Testis (tissue), 2 donors: Measurements from ENCODE around the gene IQGAP1.

ENCODE experiments used
- POLR2A ChIP-seq: fragments of 450-650 bp; IDR thresholded peaks from one replicate; pipeline ENCODE4 v1.6.1; 2017; ENCODE audit warnings: antibody characterized with exemption, mild to moderate bottlenecking, moderate library complexity
- TF ChIP-seq, protein P1 (sequence below), 3 experiments: fragments of 450-650 bp in 2 of 3; fragments of 200-600 bp in 1 of 3; sonication (generic) in 1 of 3; IDR thresholded peaks; one replicate each; pipeline ENCODE4 v1.5.1; 2016 to 2019; ENCODE audit warnings: antibody characterized with exemption in 3 of 3, mild to moderate bottlenecking in 2 of 3, moderate library complexity in 1 of 3

DNA sequence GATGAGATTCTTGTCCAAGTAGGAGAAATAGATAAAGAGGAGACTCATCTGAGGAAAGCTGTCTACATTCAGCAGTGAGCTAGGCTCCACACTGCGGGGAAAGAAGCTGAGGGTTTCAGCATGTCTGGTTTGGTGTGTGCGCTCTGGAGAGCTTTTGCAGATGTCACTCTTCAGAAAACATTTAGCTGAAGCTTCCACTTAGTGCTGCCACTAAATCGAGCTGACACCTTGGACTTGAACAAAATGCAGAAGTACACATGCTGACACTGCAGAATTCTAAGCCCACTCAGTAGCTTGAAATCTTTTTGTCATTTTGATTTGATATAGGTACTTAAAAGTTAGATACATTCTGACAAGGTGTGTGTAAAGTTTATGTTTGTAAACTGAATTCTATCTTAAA, 109.3 kb downstream of the IQGAP1 start:
- TF ChIP-seq, protein P1, sequence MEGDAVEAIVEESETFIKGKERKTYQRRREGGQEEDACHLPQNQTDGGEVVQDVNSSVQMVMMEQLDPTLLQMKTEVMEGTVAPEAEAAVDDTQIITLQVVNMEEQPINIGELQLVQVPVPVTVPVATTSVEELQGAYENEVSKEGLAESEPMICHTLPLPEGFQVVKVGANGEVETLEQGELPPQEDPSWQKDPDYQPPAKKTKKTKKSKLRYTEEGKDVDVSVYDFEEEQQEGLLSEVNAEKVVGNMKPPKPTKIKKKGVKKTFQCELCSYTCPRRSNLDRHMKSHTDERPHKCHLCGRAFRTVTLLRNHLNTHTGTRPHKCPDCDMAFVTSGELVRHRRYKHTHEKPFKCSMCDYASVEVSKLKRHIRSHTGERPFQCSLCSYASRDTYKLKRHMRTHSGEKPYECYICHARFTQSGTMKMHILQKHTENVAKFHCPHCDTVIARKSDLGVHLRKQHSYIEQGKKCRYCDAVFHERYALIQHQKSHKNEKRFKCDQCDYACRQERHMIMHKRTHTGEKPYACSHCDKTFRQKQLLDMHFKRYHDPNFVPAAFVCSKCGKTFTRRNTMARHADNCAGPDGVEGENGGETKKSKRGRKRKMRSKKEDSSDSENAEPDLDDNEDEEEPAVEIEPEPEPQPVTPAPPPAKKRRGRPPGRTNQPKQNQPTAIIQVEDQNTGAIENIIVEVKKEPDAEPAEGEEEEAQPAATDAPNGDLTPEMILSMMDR (IDR thresholded peaks at IDR 0.05), result no peak
- no peak for TF ChIP-seq POLR2A
